NCI-H1105 (cell line): ENCODE results near the gene EFCAB6.
A peak's percentile ranks its signal among the peaks of the same experiment; 100 is the strongest.

Source experiments
- DNase-seq: peaks from one replicate; lab custom pipeline; 2025; lab: John Stamatoyannopoulos, UW

The EFCAB6 gene

DNA sequence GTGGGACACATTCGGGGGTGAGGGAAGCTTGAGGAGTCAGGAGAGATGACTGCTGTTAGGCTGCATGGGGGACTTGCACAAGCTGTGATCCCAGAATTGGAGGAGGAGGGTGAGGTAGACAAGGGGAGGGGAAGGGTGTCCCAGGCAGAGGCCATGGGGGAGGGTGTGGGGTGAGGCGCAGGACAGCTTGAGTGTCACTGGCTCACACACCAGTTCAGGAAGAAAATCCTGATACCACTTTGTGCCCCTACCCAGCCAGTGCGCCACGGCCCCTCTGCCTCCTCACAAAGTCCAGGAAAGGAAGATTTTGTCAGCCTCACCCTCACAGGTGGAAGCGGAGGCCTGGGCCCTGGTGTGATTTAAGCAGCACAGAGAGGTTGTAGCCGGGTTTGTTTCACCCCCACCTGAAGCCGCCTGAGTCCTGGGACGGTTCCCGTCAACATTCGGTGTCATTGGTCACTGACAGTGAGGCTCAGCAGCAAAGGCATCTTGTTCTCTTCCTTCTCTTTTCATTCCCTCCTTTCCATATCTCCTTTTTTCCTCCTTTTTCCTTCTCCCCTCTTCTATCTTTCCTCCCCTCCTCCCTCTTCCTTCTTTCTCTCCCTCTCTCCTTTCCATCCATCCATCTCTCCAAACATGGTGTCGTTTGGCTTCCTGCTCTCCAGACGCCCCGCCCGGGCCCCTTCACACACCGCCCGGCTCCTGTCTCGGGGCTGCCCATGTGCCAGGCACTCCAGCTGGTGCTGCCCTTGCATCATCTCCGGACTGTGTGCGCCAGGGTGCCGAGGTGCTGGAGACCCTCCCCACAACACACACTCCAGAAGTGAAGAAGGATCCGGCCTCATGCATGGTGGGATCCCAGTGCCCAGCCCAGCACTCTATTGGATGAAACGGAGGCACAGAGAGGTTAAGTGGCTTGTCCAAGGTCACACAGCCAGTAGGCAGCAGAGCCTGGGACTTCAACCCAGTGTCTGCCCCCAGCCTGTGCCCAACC lies 311.0 kb downstream of the EFCAB6 start:
- DNase-seq, result no peak

DNA sequence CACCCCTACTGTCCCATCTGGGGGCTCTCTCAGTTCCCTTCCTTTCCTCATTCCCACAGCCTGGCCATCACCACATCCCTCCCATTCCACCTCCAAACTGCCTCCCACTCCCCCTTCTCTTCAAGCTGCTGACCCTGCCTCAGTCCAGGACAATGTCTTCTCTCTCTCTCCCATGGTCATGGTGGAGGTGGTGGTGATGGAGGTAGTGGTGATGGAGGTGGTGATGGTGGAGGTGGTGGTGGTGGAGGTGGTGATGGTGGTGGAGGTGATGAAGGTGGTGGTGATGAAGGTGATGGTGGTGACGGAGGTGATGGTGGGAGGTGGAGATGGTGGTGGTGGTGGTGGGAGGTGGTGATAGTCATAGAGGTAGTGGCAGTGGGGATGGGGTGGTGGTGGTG lies 313.2 kb downstream of the EFCAB6 start:
- DNase-seq, result no peak

DNA sequence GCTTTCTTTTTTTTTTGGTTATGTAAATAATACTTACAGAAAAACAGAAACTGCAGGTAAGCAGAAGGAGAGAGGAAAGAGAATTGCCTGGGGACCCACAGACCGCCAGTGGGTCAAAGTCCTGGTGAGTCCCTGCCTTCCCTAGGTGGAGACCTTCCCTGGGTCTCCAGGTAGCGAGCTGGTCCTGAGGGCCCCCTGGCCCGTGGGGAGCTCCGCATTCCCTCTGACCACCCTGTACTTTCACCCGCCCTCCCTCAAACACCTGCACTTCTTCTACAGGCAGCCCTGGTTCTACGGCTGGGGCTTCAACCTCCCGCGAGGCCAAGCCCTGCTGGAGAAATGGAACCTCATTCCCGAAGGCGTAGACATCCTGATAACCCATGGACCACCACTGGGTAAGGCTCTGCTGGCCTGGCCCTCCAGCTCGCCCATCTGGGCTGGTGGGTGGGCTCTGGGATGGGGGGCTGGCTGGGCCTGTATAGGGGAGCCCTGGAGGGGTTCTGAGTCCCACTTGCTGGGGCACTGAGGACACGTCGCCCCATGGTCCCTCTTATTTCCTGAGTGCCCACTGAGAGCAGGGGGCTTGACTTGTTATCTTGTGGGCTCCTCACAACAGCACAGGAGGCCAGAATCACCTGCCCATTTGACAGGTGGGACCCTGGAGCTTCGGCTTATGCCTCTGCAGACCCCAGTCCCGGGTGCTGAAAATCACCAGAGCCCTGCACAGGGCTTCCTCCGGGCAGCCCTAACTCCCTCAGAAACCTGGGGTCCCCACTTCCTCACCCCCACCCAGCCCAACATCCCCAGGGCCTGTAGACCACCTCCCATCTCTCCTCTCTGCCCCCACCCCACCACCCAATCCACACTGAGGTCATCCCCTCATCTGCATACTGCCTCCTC lies 313.9 kb downstream of the EFCAB6 start:
- no peak for DNase-seq

DNA sequence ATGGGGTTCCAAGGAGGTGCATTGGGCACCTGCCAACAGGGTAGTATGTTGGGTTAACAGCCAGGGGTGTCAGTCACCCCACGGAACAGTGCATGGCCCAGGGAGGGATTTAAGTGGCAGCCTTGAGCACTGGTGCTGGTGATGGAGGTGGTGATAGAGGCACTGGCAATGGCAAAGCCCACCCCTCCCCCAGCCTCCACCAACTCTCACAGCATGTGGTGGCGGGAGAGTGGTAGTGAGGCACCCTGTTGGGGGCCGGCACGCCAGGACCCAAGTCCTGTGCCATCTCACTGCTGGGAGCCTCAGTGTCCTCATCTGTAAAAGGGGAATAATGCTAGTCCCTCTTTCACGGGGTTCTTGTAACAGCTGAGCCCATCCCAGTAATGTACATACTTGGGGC lies 318.8 kb downstream of the EFCAB6 start:
- DNase-seq, result no peak

DNA sequence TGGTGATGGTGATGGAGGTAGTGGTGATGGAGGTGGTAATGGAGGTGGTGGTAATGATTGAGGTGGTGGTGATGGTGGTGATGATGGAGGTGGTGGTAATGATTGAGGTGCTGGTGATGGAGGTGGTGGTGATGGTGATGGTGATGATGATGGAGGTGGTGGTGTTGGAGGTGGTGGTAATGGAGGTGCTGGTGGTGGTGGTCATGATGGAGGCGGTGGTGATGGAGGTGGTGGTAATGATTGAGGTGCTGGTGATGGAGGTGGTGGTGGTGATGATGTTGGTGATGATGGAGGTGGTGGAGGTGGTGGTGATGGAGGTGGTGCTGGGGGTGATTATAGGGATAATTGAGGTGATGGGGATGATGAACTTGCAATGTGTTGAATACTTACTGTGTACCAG lies 320.4 kb downstream of the EFCAB6 start:
- DNase-seq, result no peak

DNA sequence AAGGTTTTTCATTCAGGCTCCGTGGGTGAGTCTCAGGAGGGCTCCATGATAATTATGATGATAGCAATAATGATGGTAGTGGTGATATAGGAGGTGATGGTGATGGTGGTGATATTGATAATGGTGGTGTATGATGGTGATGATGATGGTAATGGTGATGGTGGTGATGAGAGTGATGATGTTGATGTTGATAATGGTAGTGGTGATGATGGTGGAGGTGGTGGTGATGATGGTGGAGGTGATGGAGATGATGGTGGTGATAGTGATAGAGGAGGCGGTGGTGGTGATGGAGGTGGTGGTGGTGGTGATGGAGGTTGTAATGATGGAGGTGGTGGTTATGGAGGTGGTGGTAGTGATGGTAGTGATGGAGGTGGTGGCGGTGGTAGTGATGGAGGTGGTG lies 320.9 kb downstream of the EFCAB6 start:
- no peak for DNase-seq

DNA sequence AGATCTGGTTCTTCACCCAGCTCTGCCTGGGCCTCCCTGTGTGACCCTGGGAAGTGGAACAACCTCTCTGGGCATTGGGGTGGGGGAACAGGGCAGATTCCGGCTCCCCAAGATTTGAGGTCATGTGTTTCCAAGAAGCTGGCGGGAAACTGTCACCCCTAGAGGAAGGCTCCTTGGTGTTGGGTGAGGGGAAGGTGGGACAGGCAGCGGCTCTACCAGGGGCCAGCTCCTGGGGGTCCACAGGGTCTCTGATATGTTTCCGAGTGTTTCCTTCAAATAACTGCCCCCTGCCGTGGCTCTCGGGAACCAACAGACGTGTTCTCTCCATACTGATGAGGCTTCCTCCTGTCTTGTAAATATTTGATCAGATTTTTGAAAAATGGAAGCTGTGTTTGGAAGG lies 321.8 kb downstream of the EFCAB6 start:
- no peak for DNase-seq

DNA sequence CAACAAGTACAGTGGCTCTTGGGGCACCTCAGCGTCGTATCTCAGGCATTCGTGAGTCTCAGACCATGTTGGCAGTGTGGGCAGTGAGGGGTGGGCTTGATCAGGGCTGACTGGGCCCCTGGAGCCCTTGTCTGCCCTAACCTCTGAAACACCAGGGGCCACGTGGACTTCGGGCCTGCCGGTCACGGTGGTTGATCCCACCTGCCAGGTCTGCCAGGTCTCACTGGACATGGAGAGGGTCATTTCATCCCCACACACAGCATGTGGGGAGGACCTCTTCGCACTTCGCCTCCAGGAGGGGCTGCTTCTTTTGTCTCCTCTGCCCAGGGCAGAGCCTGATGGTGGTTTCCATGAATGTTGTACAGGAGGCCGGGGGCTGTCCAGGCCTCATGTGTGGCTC lies 323.2 kb downstream of the EFCAB6 start:
- DNase-seq, result no peak

DNA sequence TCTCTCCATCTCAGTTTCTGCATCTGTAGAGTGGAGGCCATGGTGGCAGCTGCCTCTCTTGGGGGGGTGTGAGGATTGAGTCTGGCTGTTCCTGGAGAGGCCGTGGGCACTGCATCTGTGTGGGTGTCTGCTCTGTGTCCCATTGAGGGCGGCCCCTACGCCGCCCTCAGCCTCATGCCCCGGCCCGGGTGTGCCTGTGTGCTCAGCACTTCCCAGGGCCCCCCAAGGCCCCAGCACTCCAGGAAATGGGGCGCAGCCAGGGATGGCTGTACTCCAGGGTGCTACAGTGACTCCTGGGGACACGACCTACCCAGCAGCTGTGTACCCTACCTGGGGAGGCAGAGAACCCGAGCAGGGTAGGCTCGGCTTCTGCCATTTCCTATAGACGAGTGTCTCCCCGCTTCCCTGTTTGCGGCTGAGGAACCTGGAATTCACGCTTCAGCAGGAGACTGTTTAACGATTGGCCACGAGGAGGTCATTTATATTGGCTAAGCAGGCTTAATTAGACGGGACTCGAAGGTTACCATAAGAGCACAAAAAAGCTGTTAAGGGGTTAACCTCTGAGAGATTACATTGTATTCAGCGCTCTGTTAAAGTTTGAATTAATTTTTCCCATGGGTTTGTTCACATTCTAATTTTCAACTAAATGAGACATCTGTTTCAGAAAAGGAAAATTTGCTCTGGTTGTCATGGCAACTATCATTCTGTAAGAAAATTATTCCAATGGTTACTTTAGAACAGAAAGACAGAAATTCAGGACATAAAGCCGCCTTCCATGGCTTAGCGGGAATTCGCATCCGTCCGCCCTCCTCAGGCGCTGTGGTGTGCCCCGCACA lies 323.9 kb downstream of the EFCAB6 start:
- DNase-seq, result no peak

DNA sequence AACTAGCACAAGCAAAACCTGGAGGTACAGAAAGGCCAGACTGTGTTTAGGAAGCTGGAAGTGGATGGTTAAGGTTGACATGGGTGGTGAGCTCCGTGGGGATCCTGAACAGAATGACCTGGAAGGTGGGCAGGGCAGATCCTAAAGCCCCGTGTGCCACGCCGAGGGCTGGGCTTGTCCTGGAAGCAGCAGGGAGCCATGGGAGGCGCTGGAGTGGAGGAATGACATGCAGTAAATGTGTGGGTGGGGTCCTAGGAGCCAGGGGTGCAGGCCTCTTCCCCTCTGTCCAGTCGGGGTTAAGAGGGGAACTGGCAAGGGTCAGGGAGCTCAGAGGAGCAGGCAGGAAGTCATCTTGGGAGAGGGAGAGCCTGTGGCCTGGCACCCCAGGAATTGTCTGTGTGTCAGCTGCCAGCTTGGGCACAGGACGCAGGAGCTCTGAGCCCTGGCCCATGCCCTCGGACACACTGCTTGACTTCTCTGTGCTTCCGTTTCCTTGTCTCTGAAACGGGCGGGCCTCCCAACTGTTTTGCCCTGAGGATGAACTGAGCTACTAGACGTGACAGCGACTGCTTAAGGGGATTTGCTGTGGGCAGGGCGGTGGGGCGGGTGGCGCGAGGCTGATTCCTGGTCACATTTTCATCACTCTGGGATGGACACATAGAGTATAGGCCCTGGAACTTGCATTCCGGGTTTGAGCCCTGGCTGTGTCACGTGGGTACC lies 324.6 kb downstream of the EFCAB6 start:
- no peak for DNase-seq

DNA sequence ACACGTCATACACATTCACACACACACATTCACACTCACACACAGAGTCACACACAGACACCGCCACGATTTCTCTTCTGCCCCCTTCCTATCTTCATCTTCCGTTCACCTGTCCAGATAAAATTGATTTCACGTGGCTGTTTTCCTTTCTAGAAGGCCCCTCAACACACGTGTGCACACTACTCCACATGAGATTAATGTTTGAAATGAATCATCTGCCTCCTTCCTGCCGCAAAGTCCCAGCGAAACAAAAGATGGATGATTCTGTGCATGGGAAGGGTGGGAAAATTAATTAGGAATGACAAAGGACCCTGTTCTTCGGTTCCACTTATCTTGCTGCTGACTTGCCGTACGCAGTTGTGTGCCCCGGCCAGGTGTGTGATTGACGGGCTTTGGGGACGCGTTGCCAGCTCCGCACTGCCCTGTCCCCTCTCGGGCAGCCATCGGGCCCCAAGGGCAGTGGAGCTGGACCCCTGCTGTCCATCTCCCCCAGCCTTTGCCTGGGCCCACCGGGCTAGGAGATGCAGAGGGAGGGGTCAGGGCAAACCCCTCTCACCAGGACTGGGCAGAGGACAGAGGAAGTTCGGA lies 326.5 kb downstream of the EFCAB6 start:
- DNase-seq, result no peak

DNA sequence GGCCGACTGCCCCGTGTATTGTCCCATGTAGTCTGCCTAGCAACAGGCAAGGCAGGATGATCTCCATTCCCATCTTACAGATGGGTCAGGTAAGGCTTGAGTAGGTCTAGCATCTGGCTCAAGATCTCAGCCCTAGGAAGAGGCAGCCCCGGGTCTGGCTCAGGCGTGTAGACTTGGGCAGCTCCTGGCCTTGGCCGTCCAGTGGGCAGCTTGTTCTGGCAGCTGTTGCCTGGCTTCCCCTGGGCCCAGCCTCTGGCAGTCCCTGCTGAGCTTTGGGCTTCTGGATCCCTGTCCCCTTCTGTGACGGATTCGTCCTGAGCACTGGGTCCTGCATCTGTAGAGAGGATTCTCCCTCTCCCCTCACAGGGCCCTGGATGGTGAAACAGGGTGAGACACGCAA lies 327.9 kb downstream of the EFCAB6 start:
- DNase-seq, result no peak

DNA sequence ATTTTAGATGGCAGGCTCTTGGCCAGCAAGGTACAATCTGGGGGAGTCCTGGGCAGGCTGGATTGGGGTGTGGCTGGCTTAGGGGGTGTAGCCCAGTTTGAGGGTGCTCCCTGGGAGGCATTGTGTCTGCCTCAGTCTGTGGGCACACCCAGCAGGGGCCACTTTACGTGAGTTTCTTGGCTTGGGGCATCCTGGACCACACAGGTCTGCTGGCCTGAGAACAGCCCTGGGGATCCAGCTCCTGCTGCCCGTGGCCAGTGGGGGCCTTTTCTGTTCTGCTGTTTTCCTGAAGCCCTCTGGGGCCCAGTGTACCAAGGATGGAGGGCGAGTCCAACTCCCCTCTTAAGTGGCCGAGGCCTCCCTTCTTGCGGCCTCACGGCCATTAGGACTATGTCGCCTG lies 328.4 kb downstream of the EFCAB6 start:
- DNase-seq, result no peak

DNA sequence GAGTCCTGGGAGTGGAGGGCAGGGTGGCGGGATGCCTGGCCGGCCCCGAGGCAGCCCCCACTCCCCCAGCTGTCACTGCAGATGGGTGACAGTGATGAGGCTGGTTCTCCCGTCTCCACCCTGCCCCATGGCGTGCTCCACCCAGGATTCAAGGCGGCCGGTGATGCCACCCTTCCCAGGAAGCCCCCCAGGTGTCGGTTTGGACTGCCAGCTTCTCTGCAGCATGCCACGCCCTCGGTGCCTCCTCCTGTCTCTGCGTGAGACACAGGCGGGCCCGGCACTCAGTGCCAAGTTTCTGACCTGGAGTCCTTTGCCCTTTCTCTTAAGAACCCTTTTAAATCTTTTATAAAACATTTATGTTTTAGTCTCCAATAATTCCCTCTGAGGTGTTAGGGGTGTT lies 328.8 kb downstream of the EFCAB6 start:
- no peak for DNase-seq

DNA sequence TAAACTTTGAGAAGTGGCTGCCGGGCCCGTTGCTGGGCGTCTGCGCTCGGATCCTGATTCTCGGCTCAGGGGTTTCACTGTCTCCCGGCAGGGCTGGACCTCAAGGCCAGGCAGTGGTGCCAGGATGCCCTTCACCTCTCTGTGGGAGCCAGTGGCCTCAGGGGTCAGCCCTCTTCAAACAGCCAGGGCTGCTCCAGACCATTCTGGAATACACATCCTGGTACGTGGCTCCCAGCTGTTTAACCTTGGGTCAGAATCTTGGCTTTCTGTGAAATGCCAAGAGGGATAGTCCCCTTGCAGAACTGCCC lies 329.8 kb downstream of the EFCAB6 start:
- DNase-seq, result no peak

DNA sequence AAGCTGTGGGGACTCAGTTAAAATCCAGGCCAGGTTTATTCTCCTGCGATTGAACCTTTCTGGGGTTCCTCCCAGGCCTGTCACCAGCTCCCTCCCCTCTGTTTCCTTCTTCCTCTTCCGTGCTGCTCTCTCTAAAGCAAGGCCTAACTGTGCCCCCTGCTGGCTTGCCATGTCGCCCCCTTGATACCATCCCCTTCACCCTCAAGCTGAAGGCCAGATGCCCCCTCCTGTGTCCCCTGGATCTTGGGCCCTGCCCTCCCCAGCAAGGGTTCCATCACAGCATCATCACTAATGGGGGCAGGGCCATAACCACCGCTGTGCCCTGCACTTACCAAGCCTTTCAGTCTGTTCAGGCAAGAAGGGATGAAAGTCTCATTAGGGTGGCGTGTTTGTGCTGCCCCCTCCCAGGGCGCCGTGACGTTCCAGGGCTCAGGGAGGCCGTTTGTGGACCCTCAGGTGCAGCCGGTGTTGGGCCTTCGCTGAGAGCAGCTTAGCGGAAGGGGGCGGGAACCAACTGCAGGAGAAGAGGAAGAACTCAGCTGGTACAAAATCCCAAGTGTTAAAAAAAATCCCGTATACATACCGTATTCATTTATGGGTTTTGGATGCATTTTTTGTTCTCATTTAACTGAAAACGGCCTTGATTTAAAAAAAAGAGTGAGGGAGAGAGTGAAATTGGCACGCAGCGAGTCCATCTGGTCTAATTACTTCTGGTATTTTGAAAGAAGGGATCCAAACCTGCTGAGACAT lies 330.4 kb downstream of the EFCAB6 start:
- peak; percentile 32 for DNase-seq

DNA sequence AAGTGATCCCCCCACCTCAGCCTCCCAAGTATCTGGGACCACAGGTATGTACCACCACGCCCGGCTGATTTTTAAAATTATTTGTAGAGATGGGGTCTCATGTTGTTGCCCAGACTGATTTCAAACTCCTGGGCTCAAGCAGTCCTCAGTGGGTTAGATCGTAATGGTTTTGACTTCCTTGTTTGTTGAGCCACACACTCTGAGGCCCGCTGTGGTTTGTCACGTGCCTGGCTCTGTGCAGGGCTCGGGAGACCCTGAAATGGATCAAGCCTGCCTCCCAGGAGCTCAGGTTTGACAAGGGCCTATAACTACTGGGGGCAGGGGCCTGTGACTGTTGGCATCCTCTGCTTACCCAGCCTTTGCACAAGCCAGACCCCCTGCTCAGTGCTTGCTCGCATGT lies 332.1 kb downstream of the EFCAB6 start:
- DNase-seq, result no peak

DNA sequence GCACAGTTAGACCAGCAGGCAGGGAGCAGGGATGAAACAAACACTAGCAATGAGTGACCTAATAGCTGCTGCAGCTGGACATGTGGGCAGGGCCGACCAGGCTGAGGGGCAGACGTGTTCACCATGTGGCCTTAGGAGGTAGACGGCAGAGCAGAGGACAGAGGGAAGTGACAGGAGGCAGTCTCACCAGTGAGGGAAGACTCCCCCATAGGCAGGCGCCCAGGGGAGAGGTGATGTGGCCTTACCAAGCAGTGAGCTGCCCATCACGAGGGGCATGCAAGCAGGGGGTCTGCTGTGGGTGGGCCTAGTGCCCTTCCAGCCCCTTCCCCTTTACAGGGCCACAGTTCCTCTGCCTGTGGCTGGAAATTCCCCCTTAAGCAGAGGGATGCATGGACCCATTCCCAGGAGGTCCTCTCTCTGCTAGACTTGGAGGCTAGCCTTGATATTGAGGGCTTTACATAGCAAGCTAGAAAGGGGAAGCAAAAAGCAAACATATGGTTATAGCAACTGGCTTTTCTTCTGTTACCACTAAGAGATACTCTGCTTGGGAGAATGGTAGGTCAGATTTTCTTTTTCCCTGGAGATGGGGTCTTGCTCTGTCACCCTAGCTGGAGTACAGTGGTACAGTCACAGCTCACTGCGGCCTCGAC lies 332.7 kb downstream of the EFCAB6 start:
- DNase-seq, result no peak
